H9 (cell line): ENCODE measurements around the gene NBEAL2. TPM values are rescaled to one million over a fixed set of nuclear protein-coding genes. Genes with fewer than 3 reads are reported as not detected.
A peak's percentile ranks its signal among the peaks of the same experiment; 100 is the strongest.

Source experiments
- DNase-seq: peaks from one replicate; pipeline ENCODE4 v3.0.0-alpha.2; 2017
- H2AFZ ChIP-seq: one replicate; pipeline ENCODE4 v1.6.1; 2013; ENCODE audit warnings: mild to moderate bottlenecking, low read length, control low read depth, moderate library complexity
- H2AK5ac ChIP-seq: 2 replicates; pipeline ENCODE4 v1.6.1; 2013; ENCODE audit warnings: low read length, control low read depth, mixed read lengths; ENCODE audit not compliant: insufficient read length
- H2BK120ac ChIP-seq: one replicate; pipeline ENCODE4 v1.6.1; 2013; ENCODE audit warnings: low read depth, mild to moderate bottlenecking, low read length, control low read depth, inconsistent platforms; ENCODE audit not compliant: poor library complexity, severe bottlenecking
- H2BK12ac ChIP-seq: 2 replicates; pipeline ENCODE4 v1.6.1; 2013; ENCODE audit warnings: low read length, control low read depth, mixed read lengths, low read depth; ENCODE audit not compliant: insufficient read length
- H2BK15ac ChIP-seq: 2 replicates; pipeline ENCODE4 v1.6.1; 2013; ENCODE audit warnings: low read depth, low read length, control low read depth
- H2BK20ac ChIP-seq: one replicate; pipeline ENCODE4 v1.6.1; 2013; ENCODE audit warnings: low read depth, mild to moderate bottlenecking, low read length, control low read depth, inconsistent platforms; ENCODE audit not compliant: poor library complexity, severe bottlenecking
- H2BK5ac ChIP-seq: 2 replicates; pipeline ENCODE4 v1.6.1; 2013; ENCODE audit warnings: low read length, control low read depth, mixed read lengths; ENCODE audit not compliant: insufficient read length
- H3K14ac ChIP-seq: 2 replicates; pipeline ENCODE4 v1.6.1; 2013; ENCODE audit warnings: low read length, control low read depth; ENCODE audit not compliant: insufficient read depth
- H3K18ac ChIP-seq: 2 replicates; pipeline ENCODE4 v1.6.1; 2013; ENCODE audit warnings: low read depth, mild to moderate bottlenecking, mixed read lengths, low read length, control low read depth; ENCODE audit not compliant: insufficient read length
- H3K23ac ChIP-seq: 2 replicates; pipeline ENCODE4 v1.6.1; 2013; ENCODE audit warnings: low read length, control low read depth, mixed read lengths, low read depth; ENCODE audit not compliant: insufficient read length
- H3K23me2 ChIP-seq: 2 replicates; pipeline ENCODE4 v1.6.1; 2013; ENCODE audit warnings: low read depth, mild to moderate bottlenecking, mixed read lengths, low read length, control low read depth; ENCODE audit not compliant: insufficient read length, poor library complexity, severe bottlenecking
- H3K27ac ChIP-seq: 2 replicates; pipeline ENCODE4 v1.5.1; 2013; ENCODE audit warnings: low read length, control low read depth, mixed read lengths, low read depth; ENCODE audit not compliant: insufficient read length
- H3K27me3 ChIP-seq: 2 replicates; pipeline ENCODE4 v1.6.1; 2013; ENCODE audit warnings: low read length, control low read depth, inconsistent platforms; ENCODE audit not compliant: insufficient read depth
- H3K4ac ChIP-seq: 2 replicates; pipeline ENCODE4 v1.6.1; 2013; ENCODE audit warnings: low read depth, mild to moderate bottlenecking, control low read depth, inconsistent platforms, low read length, moderate library complexity
- H3K4me1 ChIP-seq: 2 replicates; pipeline ENCODE4 v1.6.1; 2013; ENCODE audit warnings: low read length, control low read depth, inconsistent platforms; ENCODE audit not compliant: insufficient read depth
- H3K4me2 ChIP-seq: 2 replicates; pipeline ENCODE4 v1.6.1; 2013; ENCODE audit warnings: low read length, control low read depth, mixed read lengths; ENCODE audit not compliant: insufficient read length, insufficient read depth
- H3K56ac ChIP-seq: 2 replicates; pipeline ENCODE4 v1.6.1; 2013; ENCODE audit warnings: low read depth, mild to moderate bottlenecking, mixed read lengths, low read length, control low read depth; ENCODE audit not compliant: insufficient read length
- H3K79me1 ChIP-seq: 2 replicates; pipeline ENCODE4 v1.6.1; 2013; ENCODE audit warnings: low read depth, mild to moderate bottlenecking, moderate library complexity, low read length, control low read depth, inconsistent platforms; ENCODE audit not compliant: insufficient read depth, poor library complexity, severe bottlenecking
- H3K79me2 ChIP-seq: 2 replicates; pipeline ENCODE4 v1.6.1; 2013; ENCODE audit warnings: low read length, control low read depth, inconsistent platforms; ENCODE audit not compliant: insufficient read depth
- H3K9ac ChIP-seq: 2 replicates; pipeline ENCODE4 v1.6.1; 2013; ENCODE audit warnings: low read length, control low read depth, mixed read lengths; ENCODE audit not compliant: insufficient read length; ENCODE audit errors: extremely low read depth
- H3K9me3 ChIP-seq: one replicate; pipeline ENCODE4 v1.6.1; 2013; ENCODE audit warnings: low read depth, low read length, inconsistent platforms; ENCODE audit not compliant: control insufficient read depth
- H3T11ph ChIP-seq: one replicate; pipeline ENCODE4 v1.6.1; 2013; ENCODE audit warnings: mild to moderate bottlenecking, low read length, control low read depth, inconsistent platforms
- H4K20me1 ChIP-seq: one replicate; pipeline ENCODE4 v1.6.1; 2013; ENCODE audit not compliant: control insufficient read depth, insufficient read length, insufficient read depth
- H4K5ac ChIP-seq: 2 replicates; pipeline ENCODE4 v1.6.1; 2013; ENCODE audit warnings: low read depth, mild to moderate bottlenecking, mixed read lengths, low read length, control low read depth; ENCODE audit not compliant: insufficient read length
- H4K8ac ChIP-seq: replicated peaks from 2 replicates; pipeline ENCODE4 v1.6.1; 2013; ENCODE audit warnings: low read length, control low read depth, mixed read lengths, low read depth; ENCODE audit not compliant: insufficient read length
- H4K91ac ChIP-seq: 2 replicates; pipeline ENCODE4 v1.6.1; 2013; ENCODE audit warnings: low read depth, mild to moderate bottlenecking, moderate library complexity, mixed read lengths, low read length, control low read depth; ENCODE audit not compliant: insufficient read length
- H3K27ac Mint-ChIP-seq, 3 experiments: 2 replicates in 2 of 3; 3 replicates in 1 of 3; pipeline ENCODE4 v1.8.0; 2020 to 2021; ENCODE audit warnings: mixed read lengths in 3 of 3, mild to moderate bottlenecking in 1 of 3, moderate library complexity in 1 of 3
- H3K27me3 Mint-ChIP-seq: 2 replicates; pipeline ENCODE4 v1.8.0; 2021; ENCODE audit warnings: low read depth, mild to moderate bottlenecking, moderate library complexity, mixed read lengths
- H3K36me3 Mint-ChIP-seq, 3 experiments: 2 replicates in 2 of 3; 3 replicates in 1 of 3; pipeline ENCODE4 v1.8.0; 2020 to 2021; ENCODE audit warnings: low read depth in 3 of 3, mixed read lengths in 3 of 3; ENCODE audit not compliant: insufficient read depth in 1 of 3
- H3K4me1 Mint-ChIP-seq, 2 experiments: 2 replicates each; pipeline ENCODE4 v1.8.0; 2020; ENCODE audit warnings: mixed read lengths in 2 of 2
- H3K4me3 Mint-ChIP-seq, 2 experiments: 2 replicates in 1 of 2; 3 replicates in 1 of 2; pipeline ENCODE4 v1.8.0; 2020 to 2021; ENCODE audit warnings: mild to moderate bottlenecking in 2 of 2, mixed read lengths in 2 of 2, moderate library complexity in 1 of 2
- H3K9me3 Mint-ChIP-seq, 2 experiments: 2 replicates in 1 of 2; 3 replicates in 1 of 2; pipeline ENCODE4 v1.8.0; 2020; ENCODE audit warnings: mild to moderate bottlenecking in 2 of 2, mixed read lengths in 2 of 2, moderate library complexity in 1 of 2
- WGBS: extraction: QIAGEN DNeasy Blood & Tissue Kit; methylation state at CpG from one replicate; pipeline ENCODE4 v1.1.7; 2013; ENCODE audit warnings: missing lambda C conversion rate, low lambda C conversion rate, mixed read lengths; ENCODE audit not compliant: insufficient read length; ENCODE audit errors: extremely low coverage; 5-methylcytosine and 5-hydroxymethylcytosine counted together
- total RNA-seq: library from RNA; stranded (reverse); gene quantifications from 2 replicates; pipeline ENCODE4 v1.2.1, GENCODE V29; 2021
- TF ChIP-seq, protein P1 (sequence below): fragments of 200-600 bp; sonication (generic); conservative IDR thresholded peaks from 3 replicates; pipeline ENCODE4 v1.8.0; 2021; ENCODE audit warnings: antibody characterized with exemption, mild to moderate bottlenecking

Gene NBEAL2
- total RNA-seq, 1 experiment from 2014 or later, result 52.1 TPM

GRCh38 chr3:47002171-47003055 lies 22.9 kb downstream of the NBEAL2 start:
- Histone ChIP-seq H4K91ac (no peak overlapping the region), H4K20me1 (no peaks in the 10 kb centered on the region), H3K4me2 (no peak overlapping the region), H3K79me2 (no peaks in the 10 kb centered on the region), H2BK5ac (no peak overlapping the region), H3K79me1 (no peaks in the 10 kb centered on the region), H4K8ac (no peak overlapping the region), H2BK120ac (no peak overlapping the region), H2BK20ac (no peak overlapping the region), H2BK15ac (no peak overlapping the region), H3K23ac (no peak overlapping the region), H3K4me1 (no peaks in the 10 kb centered on the region), H3K18ac (no peak overlapping the region), H4K5ac (no peak overlapping the region), H3K27me3 (no peaks in the 10 kb centered on the region), H3T11ph (no peak overlapping the region), H3K14ac (no peak overlapping the region), H3K9ac (no peak overlapping the region), H3K23me2 (no peaks in the 10 kb centered on the region), H3K56ac (no peak overlapping the region), H2AFZ (no peak overlapping the region), H3K4ac (no peak overlapping the region), H2BK12ac (no peak overlapping the region), H3K27ac (no peak overlapping the region), H2AK5ac (no peak overlapping the region), H3K9me3 (no peaks in the 10 kb centered on the region)
- H3K36me3 Mint-ChIP-seq, result peaks cover 29 to 51% (median 44%) of the 10 kb centered on the region in 3 experiments
- no peaks in the 10 kb centered on the region for H3K27me3 Mint-ChIP-seq
- TF ChIP-seq, protein P1, sequence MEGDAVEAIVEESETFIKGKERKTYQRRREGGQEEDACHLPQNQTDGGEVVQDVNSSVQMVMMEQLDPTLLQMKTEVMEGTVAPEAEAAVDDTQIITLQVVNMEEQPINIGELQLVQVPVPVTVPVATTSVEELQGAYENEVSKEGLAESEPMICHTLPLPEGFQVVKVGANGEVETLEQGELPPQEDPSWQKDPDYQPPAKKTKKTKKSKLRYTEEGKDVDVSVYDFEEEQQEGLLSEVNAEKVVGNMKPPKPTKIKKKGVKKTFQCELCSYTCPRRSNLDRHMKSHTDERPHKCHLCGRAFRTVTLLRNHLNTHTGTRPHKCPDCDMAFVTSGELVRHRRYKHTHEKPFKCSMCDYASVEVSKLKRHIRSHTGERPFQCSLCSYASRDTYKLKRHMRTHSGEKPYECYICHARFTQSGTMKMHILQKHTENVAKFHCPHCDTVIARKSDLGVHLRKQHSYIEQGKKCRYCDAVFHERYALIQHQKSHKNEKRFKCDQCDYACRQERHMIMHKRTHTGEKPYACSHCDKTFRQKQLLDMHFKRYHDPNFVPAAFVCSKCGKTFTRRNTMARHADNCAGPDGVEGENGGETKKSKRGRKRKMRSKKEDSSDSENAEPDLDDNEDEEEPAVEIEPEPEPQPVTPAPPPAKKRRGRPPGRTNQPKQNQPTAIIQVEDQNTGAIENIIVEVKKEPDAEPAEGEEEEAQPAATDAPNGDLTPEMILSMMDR, result peak; percentile 68
- peak; percentile 81 for DNase-seq
- WGBS, result no CpG with 5 or more reads among the region's 35 CpGs
- H3K27ac Mint-ChIP-seq, result peak overlapping the region in 1 of 3 experiments; percentile 94; a peak in 1 of 7 replicates
- no peaks in the 10 kb centered on the region; a peak in 1 of 5 replicates for H3K9me3 Mint-ChIP-seq
- H3K4me3 Mint-ChIP-seq, result peak overlapping the region in 1 of 2 experiments; percentile 56; a peak in 1 of 5 replicates
- H3K4me1 Mint-ChIP-seq, result peaks cover 5 to 8% of the 10 kb centered on the region in 2 experiments
